AG09309 (cell line): ENCODE measurements around the gene HEY2.

Experiments
- DNase-seq: peaks from one replicate; pipeline ENCODE4 v3.0.0-alpha.2; 2010; ENCODE audit warnings: low read depth
- H3K4me3 ChIP-seq: 2 replicates; pipeline ENCODE4 v1.5.1; 2011; ENCODE audit warnings: mild to moderate bottlenecking, low read depth, low read length, moderate library complexity; ENCODE audit not compliant: control insufficient read depth
- TF ChIP-seq, protein P1 (sequence below): IDR thresholded peaks from 2 replicates; pipeline ENCODE4 v1.5.1; 2011; ENCODE audit warnings: mild to moderate bottlenecking, low read depth, low read length, inconsistent platforms; ENCODE audit not compliant: insufficient read depth, control insufficient read depth; ENCODE audit errors: missing control alignments

Gene HEY2

DNA sequence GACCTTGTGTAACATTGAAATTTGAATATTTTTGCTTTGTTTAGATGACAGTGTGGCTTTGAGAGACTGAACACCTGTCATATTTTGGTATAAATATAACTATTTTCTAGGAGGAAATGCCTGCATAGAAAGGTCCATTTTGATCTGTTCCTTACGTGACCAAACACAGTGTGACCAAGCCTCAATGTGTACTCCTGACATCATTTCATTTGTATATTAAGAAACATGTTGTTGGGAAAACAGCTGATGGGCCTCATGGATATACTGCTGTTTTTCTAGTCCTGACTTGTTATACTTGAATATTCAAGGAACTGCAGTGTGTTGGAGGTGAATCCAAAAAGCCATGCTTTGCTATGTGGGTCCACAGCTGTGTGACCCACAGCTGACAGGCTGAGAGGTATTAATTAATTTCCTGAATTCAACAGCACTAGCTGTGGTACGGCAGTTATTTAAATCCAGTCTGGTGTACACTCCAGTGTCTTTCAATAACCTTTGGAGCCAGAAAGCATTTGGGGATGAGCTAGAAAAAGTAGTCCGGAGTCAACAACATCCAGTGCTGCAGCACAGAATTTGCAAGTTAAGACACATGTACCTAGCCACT lies 60.2 kb downstream of the HEY2 start:
- TF ChIP-seq, protein P1, sequence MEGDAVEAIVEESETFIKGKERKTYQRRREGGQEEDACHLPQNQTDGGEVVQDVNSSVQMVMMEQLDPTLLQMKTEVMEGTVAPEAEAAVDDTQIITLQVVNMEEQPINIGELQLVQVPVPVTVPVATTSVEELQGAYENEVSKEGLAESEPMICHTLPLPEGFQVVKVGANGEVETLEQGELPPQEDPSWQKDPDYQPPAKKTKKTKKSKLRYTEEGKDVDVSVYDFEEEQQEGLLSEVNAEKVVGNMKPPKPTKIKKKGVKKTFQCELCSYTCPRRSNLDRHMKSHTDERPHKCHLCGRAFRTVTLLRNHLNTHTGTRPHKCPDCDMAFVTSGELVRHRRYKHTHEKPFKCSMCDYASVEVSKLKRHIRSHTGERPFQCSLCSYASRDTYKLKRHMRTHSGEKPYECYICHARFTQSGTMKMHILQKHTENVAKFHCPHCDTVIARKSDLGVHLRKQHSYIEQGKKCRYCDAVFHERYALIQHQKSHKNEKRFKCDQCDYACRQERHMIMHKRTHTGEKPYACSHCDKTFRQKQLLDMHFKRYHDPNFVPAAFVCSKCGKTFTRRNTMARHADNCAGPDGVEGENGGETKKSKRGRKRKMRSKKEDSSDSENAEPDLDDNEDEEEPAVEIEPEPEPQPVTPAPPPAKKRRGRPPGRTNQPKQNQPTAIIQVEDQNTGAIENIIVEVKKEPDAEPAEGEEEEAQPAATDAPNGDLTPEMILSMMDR: no peak
- no peak for DNase-seq
- H3K4me3 ChIP-seq: no peak overlapping the region

DNA sequence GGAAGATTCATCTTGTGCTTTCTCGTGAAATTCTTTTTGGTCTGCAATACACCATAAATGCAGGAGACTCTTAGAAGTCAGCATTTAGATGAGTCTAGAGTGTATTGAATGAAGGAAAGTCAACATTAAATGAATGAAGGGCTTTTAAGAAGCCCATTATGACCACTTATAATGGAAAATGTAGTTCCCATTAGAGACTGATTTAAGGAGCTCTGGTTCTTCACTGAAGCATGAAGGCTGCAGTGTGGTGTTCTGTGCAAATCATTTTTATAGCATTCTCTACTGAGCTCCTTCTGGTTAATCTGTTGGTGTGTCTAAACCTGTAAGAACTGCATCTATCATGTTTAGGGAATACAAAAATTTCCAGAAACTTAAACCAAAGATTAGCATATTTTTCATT lies 61.0 kb downstream of the HEY2 start:
- DNase-seq: no peak
- H3K4me3 ChIP-seq: no peak overlapping the region
- TF ChIP-seq, protein P1: no peak
